Measurements from ENCODE around the gene RNF167. TPM values are rescaled to one million over a fixed set of nuclear protein-coding genes. Genes with fewer than 3 reads are reported as not detected.

The RNF167 gene
- total and polyA plus RNA-seq, 2 of the 13 experiments (the other 11 are each of a cell fraction or from before 2014, with no cell fraction given): 44.1 to 45.4 TPM

DNA sequence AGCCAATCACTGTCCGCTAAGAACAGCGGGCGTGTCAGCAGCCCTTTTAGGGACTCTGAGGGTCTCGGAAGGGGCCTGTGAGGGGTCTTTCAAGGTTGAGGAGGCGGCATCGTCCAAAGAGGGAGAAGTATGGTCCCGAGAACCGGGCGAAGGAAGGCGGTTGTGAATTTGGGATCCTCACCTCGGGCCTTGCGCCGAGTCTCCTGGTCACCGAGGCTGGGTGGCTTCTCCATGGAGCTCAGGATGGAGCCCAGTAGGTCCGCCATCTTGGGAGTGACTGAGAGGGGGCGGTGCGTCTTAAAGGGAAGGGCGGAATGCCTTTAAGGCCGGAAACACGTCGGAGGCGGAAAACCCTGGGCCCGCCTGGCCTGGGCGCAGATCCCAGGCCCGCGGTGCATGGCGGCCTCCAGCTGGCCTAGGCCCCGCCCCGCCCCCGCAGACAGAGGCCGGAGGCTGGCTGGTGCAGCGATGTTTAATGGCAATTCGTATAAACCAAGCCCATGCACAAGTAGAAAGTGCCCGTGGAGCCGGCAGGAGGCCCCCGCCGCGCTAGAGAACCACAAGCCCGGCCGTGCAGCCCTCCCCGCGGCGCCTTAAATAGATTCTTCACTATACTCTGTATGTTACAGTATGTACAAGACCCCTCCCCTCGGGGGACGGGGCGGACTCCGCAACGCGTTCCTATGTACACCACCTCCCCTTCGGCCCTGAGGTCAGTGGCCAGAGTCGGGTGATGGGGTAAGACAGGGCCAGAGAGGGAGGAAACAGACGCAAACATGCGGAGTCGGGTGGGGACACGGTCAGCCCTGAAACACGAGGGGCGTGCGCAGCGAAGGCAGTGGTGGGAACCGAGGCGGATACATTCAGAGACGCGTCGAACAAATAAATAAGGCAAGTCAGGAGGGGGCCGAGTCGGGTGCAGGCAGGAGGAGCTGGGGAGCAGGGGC lies 27.7 kb downstream of the RNF167 start, which contains the start of gene SPAG7 (continued):
- TF ChIP-seq, protein P1, sequence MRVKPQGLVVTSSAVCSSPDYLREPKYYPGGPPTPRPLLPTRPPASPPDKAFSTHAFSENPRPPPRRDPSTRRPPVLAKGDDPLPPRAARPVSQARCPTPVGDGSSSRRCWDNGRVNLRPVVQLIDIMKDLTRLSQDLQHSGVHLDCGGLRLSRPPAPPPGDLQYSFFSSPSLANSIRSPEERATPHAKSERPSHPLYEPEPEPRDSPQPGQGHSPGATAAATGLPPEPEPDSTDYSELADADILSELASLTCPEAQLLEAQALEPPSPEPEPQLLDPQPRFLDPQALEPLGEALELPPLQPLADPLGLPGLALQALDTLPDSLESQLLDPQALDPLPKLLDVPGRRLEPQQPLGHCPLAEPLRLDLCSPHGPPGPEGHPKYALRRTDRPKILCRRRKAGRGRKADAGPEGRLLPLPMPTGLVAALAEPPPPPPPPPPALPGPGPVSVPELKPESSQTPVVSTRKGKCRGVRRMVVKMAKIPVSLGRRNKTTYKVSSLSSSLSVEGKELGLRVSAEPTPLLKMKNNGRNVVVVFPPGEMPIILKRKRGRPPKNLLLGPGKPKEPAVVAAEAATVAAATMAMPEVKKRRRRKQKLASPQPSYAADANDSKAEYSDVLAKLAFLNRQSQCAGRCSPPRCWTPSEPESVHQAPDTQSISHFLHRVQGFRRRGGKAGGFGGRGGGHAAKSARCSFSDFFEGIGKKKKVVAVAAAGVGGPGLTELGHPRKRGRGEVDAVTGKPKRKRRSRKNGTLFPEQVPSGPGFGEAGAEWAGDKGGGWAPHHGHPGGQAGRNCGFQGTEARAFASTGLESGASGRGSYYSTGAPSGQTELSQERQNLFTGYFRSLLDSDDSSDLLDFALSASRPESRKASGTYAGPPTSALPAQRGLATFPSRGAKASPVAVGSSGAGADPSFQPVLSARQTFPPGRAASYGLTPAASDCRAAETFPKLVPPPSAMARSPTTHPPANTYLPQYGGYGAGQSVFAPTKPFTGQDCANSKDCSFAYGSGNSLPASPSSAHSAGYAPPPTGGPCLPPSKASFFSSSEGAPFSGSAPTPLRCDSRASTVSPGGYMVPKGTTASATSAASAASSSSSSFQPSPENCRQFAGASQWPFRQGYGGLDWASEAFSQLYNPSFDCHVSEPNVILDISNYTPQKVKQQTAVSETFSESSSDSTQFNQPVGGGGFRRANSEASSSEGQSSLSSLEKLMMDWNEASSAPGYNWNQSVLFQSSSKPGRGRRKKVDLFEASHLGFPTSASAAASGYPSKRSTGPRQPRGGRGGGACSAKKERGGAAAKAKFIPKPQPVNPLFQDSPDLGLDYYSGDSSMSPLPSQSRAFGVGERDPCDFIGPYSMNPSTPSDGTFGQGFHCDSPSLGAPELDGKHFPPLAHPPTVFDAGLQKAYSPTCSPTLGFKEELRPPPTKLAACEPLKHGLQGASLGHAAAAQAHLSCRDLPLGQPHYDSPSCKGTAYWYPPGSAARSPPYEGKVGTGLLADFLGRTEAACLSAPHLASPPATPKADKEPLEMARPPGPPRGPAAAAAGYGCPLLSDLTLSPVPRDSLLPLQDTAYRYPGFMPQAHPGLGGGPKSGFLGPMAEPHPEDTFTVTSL (CRISPR knock-in tag; IDR thresholded peaks at IDR 0.05; ENCODE audit: borderline replicate concordance): no peak
- TF ChIP-seq STAT5B (CRISPR knock-in tag; IDR thresholded peaks at IDR 0.05) (no peak; the same call in 1 of the 2 replicates), ZKSCAN5 (CRISPR knock-in tag; IDR thresholded peaks at IDR 0.05) (no peak), ZSCAN31 (CRISPR knock-in tag; IDR thresholded peaks at IDR 0.05; ENCODE audit: low read depth) (peak; percentile 29; the same call in 1 of the 2 replicates), GTF2F1 (IDR thresholded peaks at IDR 0.05; ENCODE audit: low read length) (no peak), NFIC (IDR thresholded peaks at IDR 0.05; ENCODE audit: low read length) (0 out of 2 replicates have a peak, but pooled peaks have one; percentile 38), ZNF549 (CRISPR knock-in tag; IDR thresholded peaks at IDR 0.05) (no peak), JARID2 (CRISPR knock-in tag; IDR thresholded peaks at IDR 0.05; ENCODE audit: insufficient replicate concordance) (no peak), ZNF691 (CRISPR knock-in tag; IDR thresholded peaks at IDR 0.05; ENCODE audit: borderline replicate concordance, low read depth) (peak; percentile 57; the same call in 1 of the 2 replicates), ZEB1 (IDR thresholded peaks at IDR 0.05; ENCODE audit: insufficient replicate concordance, low read depth) (no peak), ZNF552 (CRISPR knock-in tag; IDR thresholded peaks at IDR 0.05; ENCODE audit: borderline replicate concordance) (0 out of 2 replicates have a peak, but pooled peaks have one; percentile 34), ZNF770 (CRISPR knock-in tag; IDR thresholded peaks at IDR 0.05) (peak; percentile 88)
- TF ChIP-seq, protein P2, sequence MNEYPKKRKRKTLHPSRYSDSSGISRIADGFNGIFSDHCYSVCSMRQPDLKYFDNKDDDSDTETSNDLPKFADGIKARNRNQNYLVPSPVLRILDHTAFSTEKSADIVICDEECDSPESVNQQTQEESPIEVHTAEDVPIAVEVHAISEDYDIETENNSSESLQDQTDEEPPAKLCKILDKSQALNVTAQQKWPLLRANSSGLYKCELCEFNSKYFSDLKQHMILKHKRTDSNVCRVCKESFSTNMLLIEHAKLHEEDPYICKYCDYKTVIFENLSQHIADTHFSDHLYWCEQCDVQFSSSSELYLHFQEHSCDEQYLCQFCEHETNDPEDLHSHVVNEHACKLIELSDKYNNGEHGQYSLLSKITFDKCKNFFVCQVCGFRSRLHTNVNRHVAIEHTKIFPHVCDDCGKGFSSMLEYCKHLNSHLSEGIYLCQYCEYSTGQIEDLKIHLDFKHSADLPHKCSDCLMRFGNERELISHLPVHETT (CRISPR knock-in tag; conservative IDR thresholded peaks at IDR 0.05): no peak
- TF ChIP-seq, protein P3, sequence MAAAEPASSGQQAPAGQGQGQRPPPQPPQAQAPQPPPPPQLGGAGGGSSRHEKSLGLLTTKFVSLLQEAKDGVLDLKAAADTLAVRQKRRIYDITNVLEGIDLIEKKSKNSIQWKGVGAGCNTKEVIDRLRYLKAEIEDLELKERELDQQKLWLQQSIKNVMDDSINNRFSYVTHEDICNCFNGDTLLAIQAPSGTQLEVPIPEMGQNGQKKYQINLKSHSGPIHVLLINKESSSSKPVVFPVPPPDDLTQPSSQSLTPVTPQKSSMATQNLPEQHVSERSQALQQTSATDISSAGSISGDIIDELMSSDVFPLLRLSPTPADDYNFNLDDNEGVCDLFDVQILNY (CRISPR knock-in tag; conservative IDR thresholded peaks at IDR 0.05): no peak
- TF ChIP-seq, protein P4, sequence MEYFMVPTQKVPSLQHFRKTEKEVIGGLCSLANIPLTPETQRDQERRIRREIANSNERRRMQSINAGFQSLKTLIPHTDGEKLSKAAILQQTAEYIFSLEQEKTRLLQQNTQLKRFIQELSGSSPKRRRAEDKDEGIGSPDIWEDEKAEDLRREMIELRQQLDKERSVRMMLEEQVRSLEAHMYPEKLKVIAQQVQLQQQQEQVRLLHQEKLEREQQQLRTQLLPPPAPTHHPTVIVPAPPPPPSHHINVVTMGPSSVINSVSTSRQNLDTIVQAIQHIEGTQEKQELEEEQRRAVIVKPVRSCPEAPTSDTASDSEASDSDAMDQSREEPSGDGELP (IDR thresholded peaks at IDR 0.05; ENCODE audit: borderline replicate concordance, low read depth): peak; percentile 97

All from HepG2 (cell line).